ENCODE measurements around the gene EEF1B2. TPM values are rescaled to one million over a fixed set of nuclear protein-coding genes. Genes with fewer than 3 reads are reported as not detected.
"Not testable (repeated sequence)": the region's sequence is repeated elsewhere in the genome, so short reads cannot be mapped to it uniquely, and the experiment has no call there.

Gene EEF1B2
- total RNA-seq, 1 donor from 2014 or later, result 223 TPM

- intact Hi-C loops (cut with DNase I), result loop anchor here (10.0 kb wide), 2 partner anchors 104 to 284 kb away; partner anchors contain the start of gene ADAM23
- DNase-seq (ENCODE audit: low spot score), result no peak
Measured at GRCh38 chr2:206160807-206161179, 1.1 kb downstream of the EEF1B2 start.

- DNase-seq (ENCODE audit: low spot score), result not testable (repeated sequence)
- intact Hi-C loops (cut with DNase I), result loop anchor here (10.0 kb wide), 2 partner anchors 102 to 282 kb away; partner anchors contain the start of gene ADAM23
Measured at GRCh38 chr2:206162401-206162800, 2.7 kb downstream of the EEF1B2 start.

- intact Hi-C loops (cut with DNase I), result loop anchor here (10.0 kb wide), 2 partner anchors 101 to 281 kb away; partner anchors contain the start of gene ADAM23
- no peak for DNase-seq (ENCODE audit: low spot score)
Measured at GRCh38 chr2:206163251-206163880, 3.7 kb downstream of the EEF1B2 start.

GRCh38 chr2:206164261-206164862 is 4.7 kb downstream of the EEF1B2 start:
- DNase-seq (ENCODE audit: low spot score), result no peak
- intact Hi-C loops (cut with DNase I), result loop anchor here (10.0 kb wide), 2 partner anchors 100 to 280 kb away; partner anchors contain the start of gene ADAM23

GRCh38 chr2:206168230-206168629 is 8.5 kb downstream of the EEF1B2 start:
- DNase-seq (ENCODE audit: low spot score), result not testable (repeated sequence)
- intact Hi-C loops (cut with DNase I), result loop anchor here (5.0 to 10.0 kb wide), 3 partner anchors 97 to 389 kb away; partner anchors contain the start of gene ADAM23

- intact Hi-C loops (cut with DNase I); DNase-seq (ENCODE audit: low spot score): not testable (repeated sequence)
Measured at GRCh38 chr2:206171624-206172397, 12.1 kb downstream of the EEF1B2 start.

- intact Hi-C loops (cut with DNase I), result no loop called here
- no peak for DNase-seq (ENCODE audit: low spot score)
Measured at GRCh38 chr2:206173147-206173546, 13.5 kb downstream of the EEF1B2 start.

GRCh38 chr2:206176121-206176520 is 16.4 kb downstream of the EEF1B2 start:
- intact Hi-C loops (cut with DNase I), result no loop called here
- DNase-seq (ENCODE audit: low spot score), result no peak

- DNase-seq (ENCODE audit: low spot score), result no peak
Measured at GRCh38 chr2:206176901-206177300, 17.2 kb downstream of the EEF1B2 start.

GRCh38 chr2:206181526-206181925 is 21.8 kb downstream of the EEF1B2 start:
- intact Hi-C loops (cut with DNase I); DNase-seq (ENCODE audit: low spot score): not testable (repeated sequence)

More at GRCh38 chr2:206176901-206177300, 17.2 kb downstream of the EEF1B2 start:
- intact Hi-C loops (cut with DNase I), result no loop called here

- intact Hi-C loops (cut with DNase I), result no loop called here
- no peak for DNase-seq (ENCODE audit: low spot score)
Measured at GRCh38 chr2:206189691-206190090, 30.0 kb downstream of the EEF1B2 start.

GRCh38 chr2:206190111-206190510 is 30.4 kb downstream of the EEF1B2 start:
- intact Hi-C loops (cut with DNase I), result no loop called here

GRCh38 chr2:206190689-206191088 is 31.0 kb downstream of the EEF1B2 start:
- DNase-seq (ENCODE audit: low spot score), result no peak
- intact Hi-C loops (cut with DNase I), result no loop called here

More at GRCh38 chr2:206190111-206190510, 30.4 kb downstream of the EEF1B2 start:
- no peak for DNase-seq (ENCODE audit: low spot score)

GRCh38 chr2:206192157-206192556 is 32.5 kb downstream of the EEF1B2 start:
- no peak for DNase-seq (ENCODE audit: low spot score)
- intact Hi-C loops (cut with DNase I), result no loop called here

- no peak for DNase-seq (ENCODE audit: low spot score)
- intact Hi-C loops (cut with DNase I), result no loop called here
Measured at GRCh38 chr2:206193671-206194357, 34.1 kb downstream of the EEF1B2 start.

GRCh38 chr2:206198677-206199076 is 39.0 kb downstream of the EEF1B2 start:
- no peak for DNase-seq (ENCODE audit: low spot score)
- intact Hi-C loops (cut with DNase I), result no loop called here

GRCh38 chr2:206201075-206201848 is 41.6 kb downstream of the EEF1B2 start:
- DNase-seq (ENCODE audit: low spot score), result no peak

GRCh38 chr2:206202446-206202845 is 42.8 kb downstream of the EEF1B2 start:
- DNase-seq (ENCODE audit: low spot score), result no peak
- intact Hi-C loops (cut with DNase I), result no loop called here

More at GRCh38 chr2:206201075-206201848, 41.6 kb downstream of the EEF1B2 start:
- intact Hi-C loops (cut with DNase I), result no loop called here

GRCh38 chr2:206203331-206203730 is 43.6 kb downstream of the EEF1B2 start:
- no peak for DNase-seq (ENCODE audit: low spot score)

More at GRCh38 chr2:206203331-206203730, 43.6 kb downstream of the EEF1B2 start:
- intact Hi-C loops (cut with DNase I), result no loop called here
